ENCODE data around the gene SDCBP2. TPM values are rescaled to one million over a fixed set of nuclear protein-coding genes. Genes with fewer than 3 reads are reported as not detected.

Gene SDCBP2, protein sequence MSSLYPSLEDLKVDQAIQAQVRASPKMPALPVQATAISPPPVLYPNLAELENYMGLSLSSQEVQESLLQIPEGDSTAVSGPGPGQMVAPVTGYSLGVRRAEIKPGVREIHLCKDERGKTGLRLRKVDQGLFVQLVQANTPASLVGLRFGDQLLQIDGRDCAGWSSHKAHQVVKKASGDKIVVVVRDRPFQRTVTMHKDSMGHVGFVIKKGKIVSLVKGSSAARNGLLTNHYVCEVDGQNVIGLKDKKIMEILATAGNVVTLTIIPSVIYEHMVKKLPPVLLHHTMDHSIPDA
- 3.6 and 5.0 TPM in 2 replicates for total RNA-seq (2014; rRNA removed; shearing (Covaris generic))
- 1.7 and 2.0 TPM in 2 replicates for polyA plus RNA-seq (2014; cell fraction: nucleus; rRNA removed)

DNA sequence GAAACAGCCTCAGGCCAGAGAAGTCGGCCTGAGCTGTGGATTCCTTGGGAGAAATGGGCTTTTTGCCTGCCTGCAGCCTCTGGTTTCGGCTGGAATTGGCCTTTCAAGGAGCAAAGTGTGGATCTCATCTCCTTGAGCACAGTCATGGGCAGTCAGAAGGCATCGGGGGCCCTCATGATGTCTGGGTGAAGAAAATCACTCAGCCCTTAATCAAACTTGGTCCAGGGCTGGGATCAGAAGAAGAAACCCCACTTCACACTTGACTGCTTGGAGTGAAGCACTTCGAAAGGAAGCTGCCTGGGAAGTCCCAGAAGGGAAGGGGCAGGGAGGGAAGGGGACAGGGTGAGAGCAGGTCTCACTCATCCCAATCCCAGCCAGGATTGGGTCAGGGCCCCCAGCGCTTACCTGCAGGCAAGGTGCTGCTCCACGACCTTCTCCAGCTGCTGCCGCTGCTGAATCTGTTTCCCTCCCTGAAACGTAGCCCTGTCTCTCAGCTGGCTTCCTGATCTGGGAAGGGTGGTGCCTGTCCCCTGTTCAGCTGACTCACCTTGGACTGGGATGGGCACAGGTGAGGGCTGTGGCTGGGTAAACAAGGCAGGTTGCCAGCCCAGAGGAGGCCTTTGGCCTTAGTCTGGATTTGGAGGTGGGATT lies at the start of gene SDCBP2:
SDCBP2 (minus strand) TSS at position 460 of the 651 bp plus-strand sequence. CDS start 8,723 bp downstream, outside the sequence.
- no peak for DNase-seq (ENCODE audit: extremely low read depth, low read depth)

GRCh38 chr20:1378735-1379125 lies 49.8 kb upstream of the SDCBP2 start:
- no peak for DNase-seq (ENCODE audit: extremely low read depth, low read depth)

DNA sequence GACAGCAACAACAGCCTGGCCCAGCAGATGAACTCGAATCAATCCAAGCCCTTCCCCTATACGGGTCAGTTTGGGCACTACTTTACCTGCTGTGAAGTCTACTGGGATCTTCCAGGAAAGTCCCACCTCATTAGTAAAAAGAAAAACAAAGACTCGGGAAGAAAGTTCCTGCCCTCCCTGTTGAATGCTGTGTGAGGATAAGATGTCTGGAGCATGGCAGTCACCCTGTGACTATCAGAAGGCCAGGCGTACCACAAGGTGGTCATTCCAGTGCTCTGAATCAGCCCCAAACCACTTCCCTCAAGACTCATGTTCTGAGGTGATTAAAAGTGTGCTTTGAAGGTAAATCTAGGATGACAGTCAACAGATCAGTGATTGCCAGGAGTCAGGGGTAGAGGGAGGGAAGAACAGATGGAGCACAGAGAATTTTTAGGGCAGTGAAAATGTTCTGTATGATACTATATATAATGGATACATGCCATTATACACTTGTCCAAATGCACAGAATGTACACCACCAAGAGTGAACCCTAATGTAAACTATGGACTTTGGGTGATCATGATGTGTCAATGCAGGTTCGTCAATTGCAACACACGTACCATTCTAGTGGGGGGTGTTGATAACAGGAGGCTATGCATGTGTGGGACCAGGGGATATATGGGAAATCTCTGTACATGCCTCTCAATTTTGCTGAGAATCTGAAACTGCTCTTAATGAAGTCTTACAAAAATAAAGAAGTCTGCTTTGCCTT lies 49.2 kb upstream of the SDCBP2 start:
- no peak for DNase-seq (ENCODE audit: extremely low read depth, low read depth)

DNA sequence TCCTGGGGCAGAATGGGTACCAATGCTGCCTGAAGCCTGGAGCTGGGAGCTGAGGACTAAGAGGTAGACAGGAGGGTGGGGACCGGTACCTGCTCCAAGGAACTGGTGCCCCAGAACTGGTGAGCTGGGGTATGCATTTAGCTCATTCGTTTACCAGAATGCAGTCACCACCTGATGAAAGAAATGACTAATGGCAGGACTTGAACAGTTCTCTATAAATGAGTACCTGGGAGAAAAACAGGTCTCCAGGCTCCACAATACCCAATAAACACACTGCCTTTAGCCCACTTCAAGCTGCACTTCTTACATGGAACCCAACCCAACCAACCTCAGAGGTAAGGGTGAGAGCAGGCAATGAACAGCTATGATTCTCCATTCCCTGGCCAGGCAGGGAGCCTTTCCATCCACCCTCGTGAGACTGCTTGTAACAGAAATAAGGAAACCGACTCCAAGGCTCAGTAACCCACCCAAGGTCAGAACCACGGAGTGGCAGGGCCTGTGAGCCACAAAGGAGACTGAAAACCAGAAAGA lies 48.5 kb upstream of the SDCBP2 start:
- no peak for DNase-seq (ENCODE audit: extremely low read depth, low read depth)

DNA sequence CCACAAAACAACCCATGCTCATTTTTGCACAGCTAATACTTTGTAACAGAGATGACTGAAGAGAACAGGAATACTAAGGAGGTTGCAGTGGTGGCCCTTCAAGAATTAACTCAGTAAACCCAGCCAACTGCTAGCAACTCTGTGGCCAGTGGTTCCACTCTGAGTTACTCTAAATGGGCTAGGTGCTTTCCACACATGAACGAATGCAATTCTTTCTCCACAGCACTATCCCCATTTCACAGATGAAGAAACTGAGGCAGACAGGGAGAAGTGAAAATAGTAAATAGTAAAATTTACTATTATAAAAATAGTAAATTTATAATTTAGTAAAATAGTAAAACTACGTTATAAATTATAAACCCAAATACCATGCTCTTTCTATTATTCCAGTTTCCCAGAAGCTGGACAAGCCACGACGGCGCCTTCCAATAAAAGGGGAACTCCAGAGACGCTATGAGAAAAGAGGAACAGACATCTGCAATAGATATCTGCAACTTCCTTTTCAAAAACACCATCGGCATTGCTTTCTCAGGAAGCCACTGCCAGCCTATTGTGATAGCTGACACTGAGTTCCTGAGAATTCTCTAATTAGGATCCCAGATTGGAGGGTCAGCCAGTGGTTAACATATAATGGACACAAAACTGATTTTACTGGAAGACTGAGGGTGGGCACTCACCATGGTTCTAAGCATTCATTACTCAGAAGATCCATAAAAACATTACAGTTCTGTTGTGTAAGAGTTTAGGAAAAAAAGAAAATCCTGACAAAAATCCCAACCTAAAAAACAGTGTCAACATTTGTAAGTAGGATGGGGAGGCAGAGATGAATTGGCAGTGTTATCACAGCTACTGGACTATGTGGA lies 47.7 kb upstream of the SDCBP2 start:
- DNase-seq (ENCODE audit: extremely low read depth, low read depth) = no peak

GRCh38 chr20:1376007-1376406 lies 47.1 kb upstream of the SDCBP2 start:
- no peak for DNase-seq (ENCODE audit: extremely low read depth, low read depth)

GRCh38 chr20:1375515-1375914 lies 46.6 kb upstream of the SDCBP2 start:
- no peak for DNase-seq (ENCODE audit: extremely low read depth, low read depth)

GRCh38 chr20:1374246-1374645 lies 45.3 kb upstream of the SDCBP2 start:
- no peak for DNase-seq (ENCODE audit: extremely low read depth, low read depth)

DNA sequence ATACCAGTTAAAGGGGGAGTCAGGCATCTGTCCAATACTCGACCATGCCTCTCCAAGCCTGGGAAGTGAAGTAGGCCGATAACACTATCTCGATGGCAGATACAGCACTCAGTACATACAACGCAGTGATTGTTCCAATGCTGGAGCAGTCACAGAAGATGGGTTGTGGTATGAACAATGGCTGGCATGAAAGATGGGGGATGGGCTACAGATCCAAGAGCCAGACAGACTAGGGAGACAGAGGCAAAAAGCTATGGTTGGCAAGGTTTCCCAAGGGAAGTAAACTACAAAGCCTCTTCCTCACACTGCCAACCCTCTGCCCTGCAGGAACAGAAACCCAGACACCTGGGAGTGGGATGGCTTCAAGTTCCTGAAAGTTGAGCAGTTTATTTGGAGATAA lies 44.7 kb upstream of the SDCBP2 start:
- DNase-seq (ENCODE audit: extremely low read depth, low read depth) = no peak

GRCh38 chr20:1373036-1373435 lies 44.1 kb upstream of the SDCBP2 start:
- no peak for DNase-seq (ENCODE audit: extremely low read depth, low read depth)

- DNase-seq (ENCODE audit: extremely low read depth, low read depth) = no peak
These were observed 43.0 kb upstream of the SDCBP2 start for GRCh38 chr20:1371830-1372539.

DNA sequence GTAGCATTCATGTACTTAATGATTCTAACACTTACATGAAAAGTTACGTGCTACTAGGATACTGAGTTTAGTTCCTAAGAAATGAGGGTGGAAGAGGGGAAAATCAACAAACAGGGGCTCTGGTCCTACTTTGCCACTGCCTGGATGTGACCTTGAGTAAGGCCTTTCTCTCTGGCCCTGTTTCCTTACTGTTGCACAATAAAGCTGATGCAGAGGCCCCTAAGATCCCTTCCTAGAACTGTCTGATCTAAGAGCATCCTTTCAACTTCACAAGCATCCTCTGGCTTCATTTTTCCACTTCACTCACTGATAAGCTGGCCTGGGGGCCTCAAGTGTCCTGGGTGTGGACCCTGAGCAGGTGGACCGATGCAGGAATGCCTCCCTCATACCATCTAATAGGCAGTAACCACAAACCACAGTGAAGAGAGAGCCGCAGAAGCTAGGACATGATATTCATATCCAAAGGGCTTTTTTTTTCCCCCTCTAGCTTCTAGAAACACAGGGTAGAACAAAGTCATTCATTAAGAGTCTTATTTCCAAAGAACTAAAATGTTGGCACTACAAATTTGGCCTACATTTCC lies 42.4 kb upstream of the SDCBP2 start:
- DNase-seq (ENCODE audit: extremely low read depth, low read depth) = no peak

GRCh38 chr20:1370548-1371110 lies 41.7 kb upstream of the SDCBP2 start:
- no peak for DNase-seq (ENCODE audit: extremely low read depth, low read depth)

- no peak for DNase-seq (ENCODE audit: extremely low read depth, low read depth)
These were observed 41.0 kb upstream of the SDCBP2 start for GRCh38 chr20:1369970-1370369.

- no peak for DNase-seq (ENCODE audit: extremely low read depth, low read depth)
These were observed 39.7 kb upstream of the SDCBP2 start for GRCh38 chr20:1368448-1369199.

DNA sequence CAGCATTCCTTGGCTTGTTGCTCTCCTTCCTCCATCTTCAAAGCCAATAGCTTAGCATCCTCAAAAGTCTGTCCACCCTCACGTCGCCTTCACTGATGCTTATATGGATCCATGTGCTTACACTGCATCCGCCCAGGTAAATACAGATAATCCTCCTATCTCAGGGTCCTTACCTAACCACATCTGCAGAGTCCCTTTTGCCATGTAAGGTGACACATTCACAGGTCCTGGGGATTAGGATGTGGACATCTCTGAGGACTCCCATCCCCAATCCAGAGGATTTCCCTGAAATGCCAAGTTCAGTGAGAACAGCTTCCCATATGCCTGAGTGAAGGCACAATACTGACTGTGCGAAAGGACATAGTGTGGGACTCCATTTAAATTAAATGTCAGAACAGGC lies 38.5 kb upstream of the SDCBP2 start:
- no peak for DNase-seq (ENCODE audit: extremely low read depth, low read depth)

DNA sequence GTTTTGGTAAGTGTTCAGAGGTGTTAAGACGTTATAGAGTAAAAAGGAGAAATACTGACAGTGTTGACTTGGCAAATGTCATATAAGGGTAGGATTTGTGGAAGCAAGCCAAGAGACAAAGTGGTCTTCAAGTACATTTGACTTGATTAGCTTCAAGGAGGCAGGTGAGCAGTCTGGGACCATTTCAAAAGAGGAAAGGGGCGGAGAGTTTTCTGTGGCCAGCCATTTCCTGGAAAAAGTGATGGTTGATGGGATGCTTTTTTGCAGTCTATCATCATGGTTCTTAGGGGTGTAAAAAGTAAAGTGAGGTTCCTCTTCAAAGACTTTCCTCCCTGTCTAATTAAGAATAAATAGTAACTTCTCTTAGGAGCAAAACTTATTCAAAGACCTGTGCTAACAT lies 35.2 kb upstream of the SDCBP2 start:
- DNase-seq (ENCODE audit: extremely low read depth, low read depth) = no peak

- DNase-seq (ENCODE audit: extremely low read depth, low read depth) = no peak
These were observed 34.6 kb upstream of the SDCBP2 start for GRCh38 chr20:1363522-1363921.

Data from NCI-H460 (cell line).